Measurements from ENCODE around the gene SPTBN1.
A peak's percentile ranks its signal among the peaks of the same experiment; 100 is the strongest.

GRCh38 chr2:54666634-54667265 lies 210.6 kb downstream of the SPTBN1 start:
- TF ChIP-seq EZH2 (IDR thresholded peaks at IDR 0.05), result no peak
- no peak for TF ChIP-seq POLR2AphosphoS5 (IDR thresholded peaks at IDR 0.05; ENCODE audit: borderline replicate concordance, low read depth, low read length)
- TF ChIP-seq FOXP2 (optimal IDR thresholded peaks at IDR 0.05; ENCODE audit: control extremely low read depth, extremely low read length, insufficient read depth), result peak; percentile 56
